HG03442 (cell line): ENCODE data around the gene PCGF5.
"Not testable (repeated sequence)": the region's sequence is repeated elsewhere in the genome, so short reads cannot be mapped to it uniquely, and the experiment has no call there.

Experiments
- ATAC-seq: cut with Tn5 transposase; IDR thresholded peaks from one replicate; pipeline ENCODE4 v1.9.1; 2021; ENCODE audit warnings: mild to moderate bottlenecking, moderate library complexity; ENCODE audit not compliant: unreplicated experiment

The PCGF5 gene

GRCh38 chr10:91319336-91319735 is 98.9 kb downstream of the PCGF5 start:
- no peak for ATAC-seq

DNA sequence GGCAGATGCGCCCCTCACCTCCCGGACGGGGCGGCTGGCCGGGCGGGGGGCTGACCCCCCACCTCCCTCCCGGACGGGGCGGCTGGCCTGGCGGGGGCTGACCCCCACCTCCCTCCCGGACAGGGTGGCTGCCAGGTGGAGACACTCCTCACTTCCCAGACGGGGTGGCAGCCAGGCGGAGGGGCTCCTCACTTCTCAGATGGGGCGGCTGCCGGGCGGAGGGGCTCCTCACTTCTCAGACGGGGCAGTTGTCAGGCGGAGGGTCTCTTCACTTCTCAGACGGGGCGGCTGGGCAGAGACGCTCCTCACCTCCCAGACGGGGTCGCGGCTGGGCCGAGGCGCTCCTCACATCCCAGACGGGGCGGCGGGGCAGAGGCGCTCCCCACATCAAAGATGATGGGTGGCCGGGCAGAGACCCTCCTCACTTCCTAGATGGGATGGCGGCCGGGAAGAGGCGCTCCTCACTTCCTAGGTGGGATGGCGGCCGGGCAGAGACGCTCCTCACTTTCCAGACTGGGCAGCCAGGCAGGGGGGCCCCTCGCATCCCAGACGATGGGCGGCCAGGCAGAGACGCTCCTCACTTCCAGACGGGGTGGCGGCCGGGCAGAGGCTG is 102.9 kb downstream of the PCGF5 start:
- not testable (repeated sequence) for ATAC-seq

GRCh38 chr10:91328320-91328984 is 108.0 kb downstream of the PCGF5 start:
- no peak for ATAC-seq
